Cerebellar cortex (tissue), 1 donor: ENCODE results near the gene ARHGAP33.
"Not testable (repeated sequence)": the region's sequence is repeated elsewhere in the genome, so short reads cannot be mapped to it uniquely, and the experiment has no call there.

Experiments used
- DNase-seq: peaks from one replicate; pipeline ENCODE4 v3.0.0-alpha.2; 2015; ENCODE audit warnings: low spot score

The ARHGAP33 gene

DNA sequence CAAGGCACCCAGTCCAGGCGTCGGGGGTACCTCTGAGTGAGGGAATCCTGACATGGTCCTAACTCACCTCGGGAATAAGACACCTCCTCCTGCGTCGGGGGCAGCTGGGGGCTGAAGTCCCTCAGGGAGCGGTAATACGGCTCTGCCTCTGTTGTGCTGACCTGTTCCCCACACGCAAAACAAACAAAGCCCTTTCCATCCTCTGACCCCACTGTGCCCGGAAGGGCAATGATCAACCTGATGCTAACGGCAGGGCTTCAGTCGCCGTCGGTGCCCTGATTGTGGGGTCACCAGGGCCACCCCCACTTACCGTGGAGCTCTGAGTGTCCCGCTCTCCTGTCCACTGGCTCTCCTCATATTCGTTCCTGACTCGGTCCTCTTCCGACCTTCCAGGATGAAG is 55.6 kb downstream of the ARHGAP33 start:
- DNase-seq, result no peak

DNA sequence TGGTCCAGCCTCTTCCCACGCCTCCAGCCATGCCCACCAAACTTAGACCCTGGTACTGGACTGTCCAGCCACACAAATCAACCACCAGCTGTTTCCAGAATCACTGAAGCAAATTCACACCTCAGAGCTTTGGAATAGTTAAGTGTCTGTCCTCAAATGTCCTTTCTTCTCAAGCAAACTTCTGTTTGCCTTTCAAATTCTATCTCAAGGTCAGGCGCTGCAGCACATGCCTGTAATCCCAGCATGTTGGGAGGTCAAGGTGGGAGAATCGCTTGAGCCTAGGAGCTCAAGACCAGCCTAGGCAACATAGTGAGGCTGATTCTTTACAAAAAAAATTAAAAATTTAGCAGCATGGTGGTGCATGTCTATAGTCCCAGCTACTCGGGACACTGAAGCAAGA is 56.7 kb downstream of the ARHGAP33 start:
- DNase-seq, result no peak

GRCh38 chr19:35833972-35834371 is 58.6 kb downstream of the ARHGAP33 start:
- DNase-seq, result no peak

GRCh38 chr19:35836096-35836495 is 60.7 kb downstream of the ARHGAP33 start:
- not testable (repeated sequence) for DNase-seq
